HuH-7.5 (cell line): Measurements from ENCODE around the gene EIF4G3.
"Not testable (repeated sequence)": the region's sequence is repeated elsewhere in the genome, so short reads cannot be mapped to it uniquely, and the experiment has no call there.

ENCODE experiments used
- DNase-seq: peaks from one replicate; pipeline ENCODE4 v3.0.0; 2011; ENCODE audit warnings: low spot score

Gene EIF4G3

GRCh38 chr1:20870718-20871117 is 306.0 kb downstream of the EIF4G3 start:
- DNase-seq = no peak

- no peak for DNase-seq
Measured at GRCh38 chr1:20868263-20868662, 308.4 kb downstream of the EIF4G3 start.

GRCh38 chr1:20867847-20868246 is 308.9 kb downstream of the EIF4G3 start:
- DNase-seq = no peak

GRCh38 chr1:20867062-20867461 is 309.6 kb downstream of the EIF4G3 start:
- DNase-seq = no peak

- no peak for DNase-seq
Measured at GRCh38 chr1:20865001-20865400, 311.7 kb downstream of the EIF4G3 start.

- DNase-seq = no peak
Measured at GRCh38 chr1:20854529-20854928, 322.2 kb downstream of the EIF4G3 start.

DNA sequence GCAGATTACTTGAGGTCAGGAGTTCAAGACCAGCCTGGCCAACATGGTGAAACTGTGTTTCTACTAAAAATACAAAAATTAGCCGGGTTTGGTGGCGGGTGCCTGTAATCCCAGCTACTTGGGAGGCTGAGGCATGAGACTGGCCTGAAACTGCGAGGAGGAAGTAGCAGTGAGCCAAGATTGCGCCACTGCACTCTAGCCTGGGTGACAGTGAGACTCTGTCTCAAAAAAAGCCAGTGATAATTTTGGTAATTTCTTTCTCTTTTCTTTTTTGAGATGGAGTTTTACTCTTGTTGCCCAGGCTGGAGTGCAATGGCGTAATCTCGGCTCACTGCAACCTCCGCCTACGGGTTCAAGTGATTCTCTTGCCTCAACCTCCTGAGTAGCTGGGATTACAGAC is 324.9 kb downstream of the EIF4G3 start:
- DNase-seq = not testable (repeated sequence)

GRCh38 chr1:20850021-20850420 is 326.7 kb downstream of the EIF4G3 start:
- DNase-seq = no peak

- no peak for DNase-seq
Measured at GRCh38 chr1:20849100-20849499, 327.6 kb downstream of the EIF4G3 start.

DNA sequence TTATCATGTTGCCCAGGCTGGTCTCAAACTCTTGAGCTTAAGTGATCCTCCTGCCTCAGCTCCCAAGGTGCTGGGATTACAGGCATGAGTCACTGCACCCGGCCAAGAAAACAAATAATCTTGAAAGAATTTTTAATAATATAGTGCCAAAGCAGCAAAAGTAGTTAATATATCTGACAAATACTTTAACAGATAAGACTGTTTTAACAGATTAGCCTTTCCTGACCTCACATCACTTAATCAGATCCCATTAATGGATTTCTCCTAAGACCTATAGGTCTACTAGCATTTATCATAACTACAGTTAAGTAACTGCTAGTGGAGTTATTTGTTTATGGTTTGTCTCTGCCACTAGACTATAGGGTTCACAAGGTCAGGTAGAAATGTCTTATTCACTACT is 328.5 kb downstream of the EIF4G3 start:
- DNase-seq = no peak

GRCh38 chr1:20847611-20848080 is 329.1 kb downstream of the EIF4G3 start:
- DNase-seq = no peak

DNA sequence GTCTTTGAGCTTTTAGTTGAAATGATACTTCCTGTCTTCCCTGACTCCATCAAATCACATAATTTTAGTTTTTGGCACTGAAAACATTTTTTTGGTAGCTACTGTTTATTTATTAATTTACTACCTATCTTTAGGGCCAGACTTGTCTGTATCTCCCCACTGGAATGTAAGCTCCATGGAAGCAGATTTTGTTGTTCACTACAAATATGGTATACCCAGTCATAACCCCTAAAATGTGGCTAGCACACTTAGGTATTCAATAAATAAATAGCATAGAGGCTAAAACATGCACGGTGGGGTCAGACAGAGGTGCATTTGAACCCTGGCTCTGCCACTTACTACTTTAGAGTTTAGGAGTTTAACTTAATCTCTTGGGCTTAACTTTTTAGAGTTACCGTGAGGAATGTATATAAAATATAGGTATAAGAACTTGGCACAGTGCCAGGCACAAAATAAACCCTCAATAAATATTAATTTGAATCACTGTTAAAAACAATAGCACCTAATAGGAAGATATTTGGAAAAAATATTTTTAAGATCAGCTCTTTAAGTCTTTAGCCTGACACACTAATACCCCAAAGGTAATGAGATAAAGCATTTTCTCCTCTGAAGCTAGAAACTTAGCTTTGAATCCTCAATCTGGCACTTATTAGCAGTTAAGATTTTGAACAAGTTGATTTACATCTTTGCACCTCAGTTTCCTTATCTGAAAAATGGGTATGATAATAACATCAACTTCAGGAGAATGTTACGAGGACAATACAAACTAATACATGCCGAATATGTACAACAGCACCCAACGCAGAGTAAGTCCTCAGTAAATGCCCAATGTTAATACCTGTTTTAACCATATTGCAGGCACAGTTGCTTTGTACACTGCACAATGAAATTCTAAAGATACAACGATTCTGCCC is 330.0 kb downstream of the EIF4G3 start:
- no peak for DNase-seq

- no peak for DNase-seq
Measured at GRCh38 chr1:20840731-20841130, 336.0 kb downstream of the EIF4G3 start.

GRCh38 chr1:20837554-20838192 is 339.0 kb downstream of the EIF4G3 start:
- no peak for DNase-seq

GRCh38 chr1:20836230-20836629 is 340.5 kb downstream of the EIF4G3 start:
- no peak for DNase-seq

DNA sequence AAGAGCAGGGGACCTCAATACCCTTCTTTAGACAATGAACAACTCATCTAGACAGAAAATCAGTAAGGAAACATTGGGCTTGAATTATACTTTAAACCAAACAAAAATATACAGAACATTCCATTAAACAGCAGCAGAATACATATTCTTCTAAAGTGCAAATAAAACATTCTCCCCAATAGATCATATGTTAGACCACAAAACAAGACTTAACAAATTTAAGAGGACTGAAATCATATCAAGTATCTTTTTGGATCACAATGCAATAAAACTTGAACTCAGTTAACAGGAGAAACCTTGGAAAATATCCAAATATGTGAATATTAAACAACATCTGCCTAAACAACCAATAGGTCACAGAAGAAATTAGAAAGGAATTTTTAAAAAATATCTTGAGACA is 341.9 kb downstream of the EIF4G3 start:
- DNase-seq = no peak

- DNase-seq = no peak
Measured at GRCh38 chr1:20834192-20834591, 342.5 kb downstream of the EIF4G3 start.

DNA sequence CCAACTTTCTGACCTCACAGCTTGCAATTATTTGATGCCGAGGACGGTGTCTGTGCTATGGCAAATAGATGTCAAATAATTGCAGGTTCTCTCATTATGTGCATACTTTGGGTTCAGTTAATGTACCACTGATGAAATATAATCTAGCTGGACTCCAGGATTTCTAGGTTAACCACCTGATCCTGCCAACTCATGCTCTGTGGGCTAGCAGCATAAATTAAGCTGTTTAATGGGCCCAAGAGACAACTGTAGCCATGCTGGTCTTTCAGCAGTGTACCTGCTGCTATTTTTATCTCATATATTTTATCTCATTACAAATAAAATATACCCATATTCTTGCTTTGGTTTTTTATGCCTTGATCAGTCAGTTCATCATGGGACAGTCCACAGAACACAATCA is 346.3 kb downstream of the EIF4G3 start:
- no peak for DNase-seq

GRCh38 chr1:20829946-20830345 is 346.8 kb downstream of the EIF4G3 start:
- DNase-seq = no peak

GRCh38 chr1:20829531-20829930 is 347.2 kb downstream of the EIF4G3 start:
- DNase-seq = no peak

- DNase-seq = no peak
Measured at GRCh38 chr1:20823845-20824244, 352.9 kb downstream of the EIF4G3 start.

- no peak for DNase-seq
Measured at GRCh38 chr1:20821466-20821865, 355.2 kb downstream of the EIF4G3 start.

GRCh38 chr1:20819818-20820217 is 356.9 kb downstream of the EIF4G3 start:
- DNase-seq = no peak

- no peak for DNase-seq
Measured at GRCh38 chr1:20814534-20814871, 362.2 kb downstream of the EIF4G3 start.
